GM21717 (cell line): ENCODE data around the gene ING4.
"Not testable (repeated sequence)": the region's sequence is repeated elsewhere in the genome, so short reads cannot be mapped to it uniquely, and the experiment has no call there.

Experiments used
- ATAC-seq: cut with Tn5 transposase; IDR thresholded peaks from one replicate; pipeline ENCODE4 v1.9.1; 2021; ENCODE audit warnings: mild to moderate bottlenecking, moderate library complexity; ENCODE audit not compliant: unreplicated experiment

Gene ING4

DNA sequence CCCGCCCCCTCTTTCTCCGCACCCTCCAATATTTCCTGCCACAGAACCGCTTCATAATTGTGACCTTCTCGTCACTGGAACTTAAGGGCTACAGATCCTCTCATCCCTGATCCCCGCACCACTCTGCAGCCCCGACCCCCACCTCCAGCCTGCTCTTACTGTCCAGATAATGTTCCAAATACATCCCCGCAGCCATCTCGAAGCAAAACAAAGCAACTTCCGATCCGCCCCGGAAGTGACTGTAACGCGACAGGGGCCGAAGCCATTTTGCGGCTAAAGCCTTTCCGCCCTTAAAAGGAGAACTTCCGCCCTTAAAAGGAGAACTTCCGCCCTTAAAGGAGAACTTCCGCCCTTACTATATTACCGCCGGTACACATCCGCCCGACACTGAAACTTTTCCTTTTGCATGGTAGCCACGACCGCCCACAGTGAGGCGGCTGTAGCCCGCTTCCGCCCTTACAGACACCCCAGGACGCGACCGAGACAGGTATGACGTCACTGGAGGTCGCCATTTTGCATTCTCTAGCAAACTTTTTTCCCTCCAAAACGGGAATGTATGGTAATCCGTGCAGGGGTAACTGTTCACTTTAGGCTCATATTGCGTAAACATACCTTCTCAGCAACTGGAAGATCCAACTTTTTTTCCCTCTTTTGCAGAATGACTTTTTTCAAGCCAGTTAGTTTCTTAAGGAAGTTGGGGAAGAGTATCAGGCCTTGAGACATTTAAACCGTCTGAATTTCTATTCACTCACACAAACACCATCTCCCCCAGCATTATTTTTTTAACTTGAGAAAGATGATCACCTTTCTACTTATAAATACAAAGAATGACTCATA lies at the start of gene ING4:
Gene ING4, minus strand, starts transcription at position 214 of the 837 bp plus-strand sequence. Its CDS starts 18 bp downstream, at position 196.
- ATAC-seq: peak; percentile 84

DNA sequence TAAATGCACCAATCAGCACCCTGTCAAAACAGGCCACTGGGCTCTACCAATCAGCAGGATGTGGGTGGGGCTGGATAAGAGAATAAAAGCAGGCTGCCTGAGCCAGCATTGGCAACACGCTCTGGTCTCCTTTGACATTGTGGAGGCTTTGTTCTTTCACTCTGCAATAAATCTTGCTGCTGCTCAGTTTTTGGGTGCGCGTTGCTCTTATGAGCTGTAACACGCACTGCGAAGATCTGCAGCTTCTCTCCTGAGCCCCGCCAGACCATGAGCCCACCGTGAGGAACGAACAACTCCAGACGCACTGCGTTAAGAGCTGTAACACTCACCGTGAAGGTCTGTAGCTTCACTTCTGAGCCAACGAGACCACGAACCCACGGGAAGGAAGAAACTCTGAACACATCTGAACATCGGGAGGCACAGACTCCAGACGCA lies 46.1 kb upstream of the ING4 start:
- no peak for ATAC-seq

DNA sequence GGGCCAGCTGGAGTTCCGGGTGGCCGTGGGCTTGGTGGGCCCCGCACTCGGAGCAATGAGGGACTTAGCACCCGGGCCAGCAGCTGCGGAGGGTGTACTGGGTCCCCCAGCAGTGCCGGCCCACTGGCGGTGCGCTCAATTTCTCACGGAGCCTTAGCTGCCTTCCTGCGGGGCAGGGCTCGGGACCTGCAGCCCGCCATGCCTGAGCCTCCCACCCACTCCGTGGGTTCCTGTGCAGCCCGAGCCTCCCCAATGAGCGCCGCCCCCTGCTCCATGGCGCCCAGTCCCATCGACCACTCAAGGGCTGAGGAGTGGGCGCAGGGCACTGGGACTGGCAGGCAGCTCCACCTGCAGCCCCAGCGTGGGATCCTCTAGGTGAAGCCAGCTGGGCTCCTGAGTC lies 45.4 kb upstream of the ING4 start:
- not testable (repeated sequence) for ATAC-seq

DNA sequence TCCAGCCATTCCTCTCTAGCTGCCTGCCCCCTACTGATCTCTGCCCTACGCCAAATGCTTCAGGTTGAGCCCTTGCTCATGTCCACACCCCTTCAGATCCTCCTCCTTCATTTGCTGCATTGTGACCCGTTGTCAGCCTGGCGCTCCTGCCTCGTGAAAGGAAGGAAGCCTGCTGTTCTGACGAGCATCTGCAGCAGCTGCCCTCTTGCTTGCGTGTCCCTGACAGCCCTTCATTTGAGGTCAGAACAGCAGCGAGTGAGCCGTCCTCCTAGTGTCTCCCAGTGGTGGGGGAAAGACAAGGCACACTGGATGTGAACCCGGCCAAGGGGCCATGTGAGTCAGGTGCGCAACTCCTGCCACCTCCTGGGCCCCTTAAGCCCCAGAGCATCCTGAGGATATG lies 40.7 kb upstream of the ING4 start:
- no peak for ATAC-seq

DNA sequence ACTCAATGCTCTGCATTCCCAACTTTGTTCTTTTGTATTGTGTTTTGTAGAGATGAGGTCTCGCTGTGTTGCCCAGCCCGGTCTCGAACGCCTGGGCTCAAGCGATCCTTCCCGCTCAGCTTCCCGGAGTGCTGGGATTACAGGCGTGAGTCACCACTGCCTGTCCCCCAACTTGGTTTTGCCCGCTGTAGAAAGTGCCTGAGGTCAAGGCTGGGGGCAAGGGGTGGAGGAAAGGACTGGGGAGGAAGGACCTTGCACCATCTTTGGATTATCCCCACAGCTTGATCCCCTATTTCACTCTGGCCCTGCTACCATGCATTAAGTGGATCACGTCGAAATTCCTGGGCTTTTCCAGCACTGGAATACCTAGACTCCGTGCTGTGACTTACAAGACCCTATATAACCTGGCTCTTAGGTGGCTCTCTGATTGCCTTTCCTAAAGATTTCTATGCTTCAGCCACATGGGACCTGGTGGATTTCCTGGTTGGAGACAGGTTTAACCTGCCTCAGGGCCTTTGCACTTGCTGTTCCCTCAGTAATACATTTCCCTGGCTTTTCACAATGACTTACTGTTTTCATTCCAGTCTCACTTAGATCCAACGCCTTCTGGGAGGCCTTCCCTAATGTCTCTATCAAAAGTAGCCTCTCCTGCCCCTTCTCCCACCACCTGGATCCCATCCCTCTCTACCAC lies 38.3 kb upstream of the ING4 start:
- no peak for ATAC-seq

DNA sequence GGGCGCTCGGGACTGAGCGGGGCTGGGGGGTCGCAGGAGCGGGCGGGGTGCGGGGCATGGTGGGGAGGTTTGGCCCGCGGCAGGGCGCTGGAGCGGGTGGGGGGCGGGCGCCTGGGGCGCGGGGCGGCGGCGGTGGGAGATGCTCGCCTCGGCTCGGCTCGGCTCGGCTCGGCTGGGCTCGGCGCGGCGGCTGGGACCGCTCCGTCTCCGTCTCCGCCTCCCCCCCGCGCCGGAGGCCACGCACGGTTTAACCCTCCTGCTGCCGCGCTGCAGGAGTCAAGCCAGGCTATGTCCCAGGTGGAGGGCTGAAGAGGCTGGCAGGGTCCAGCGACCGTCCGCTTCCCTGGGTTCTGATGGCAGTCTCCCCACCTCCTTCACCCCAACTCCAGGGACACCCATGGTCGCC lies 37.7 kb upstream of the ING4 start, which contains the start of gene PIANP:
Gene PIANP, minus strand, starts transcription at position 170 of the 406 bp plus-strand sequence. CDS start 2,754 bp downstream, outside the sequence.
- ATAC-seq: no peak

DNA sequence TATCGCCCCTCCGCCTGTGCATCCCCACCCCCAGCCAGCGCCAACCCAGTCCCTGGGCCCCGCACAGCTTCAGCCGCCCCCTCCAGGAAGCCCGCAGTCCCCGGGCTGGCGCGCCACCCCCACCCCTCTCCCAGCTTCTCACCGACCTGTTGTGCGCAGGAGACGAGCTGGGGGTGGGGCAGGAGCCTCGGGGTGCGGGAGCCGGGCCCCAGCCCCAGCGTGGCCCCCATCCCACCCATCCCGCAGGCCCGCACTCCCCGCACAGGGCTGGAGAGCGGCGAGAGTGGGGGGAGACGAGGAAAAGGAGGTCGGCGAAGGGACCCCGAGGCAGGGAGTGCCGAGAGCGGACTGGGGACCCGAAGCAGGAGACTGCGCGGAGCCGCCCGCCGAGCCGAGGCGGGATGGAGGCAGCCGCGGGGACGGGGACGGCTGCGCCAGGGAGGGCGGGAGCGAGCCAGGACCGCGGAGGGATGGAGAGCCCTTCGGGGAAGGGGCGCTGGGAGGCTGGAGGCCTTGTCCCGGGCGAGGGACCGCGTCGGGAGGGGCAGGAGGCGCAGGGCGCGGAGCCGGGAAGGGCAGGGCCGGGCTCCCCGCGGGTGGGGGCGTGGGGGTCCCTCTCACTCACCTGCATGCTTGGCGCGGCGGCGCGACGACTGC lies 37.2 kb upstream of the ING4 start:
- no peak for ATAC-seq

DNA sequence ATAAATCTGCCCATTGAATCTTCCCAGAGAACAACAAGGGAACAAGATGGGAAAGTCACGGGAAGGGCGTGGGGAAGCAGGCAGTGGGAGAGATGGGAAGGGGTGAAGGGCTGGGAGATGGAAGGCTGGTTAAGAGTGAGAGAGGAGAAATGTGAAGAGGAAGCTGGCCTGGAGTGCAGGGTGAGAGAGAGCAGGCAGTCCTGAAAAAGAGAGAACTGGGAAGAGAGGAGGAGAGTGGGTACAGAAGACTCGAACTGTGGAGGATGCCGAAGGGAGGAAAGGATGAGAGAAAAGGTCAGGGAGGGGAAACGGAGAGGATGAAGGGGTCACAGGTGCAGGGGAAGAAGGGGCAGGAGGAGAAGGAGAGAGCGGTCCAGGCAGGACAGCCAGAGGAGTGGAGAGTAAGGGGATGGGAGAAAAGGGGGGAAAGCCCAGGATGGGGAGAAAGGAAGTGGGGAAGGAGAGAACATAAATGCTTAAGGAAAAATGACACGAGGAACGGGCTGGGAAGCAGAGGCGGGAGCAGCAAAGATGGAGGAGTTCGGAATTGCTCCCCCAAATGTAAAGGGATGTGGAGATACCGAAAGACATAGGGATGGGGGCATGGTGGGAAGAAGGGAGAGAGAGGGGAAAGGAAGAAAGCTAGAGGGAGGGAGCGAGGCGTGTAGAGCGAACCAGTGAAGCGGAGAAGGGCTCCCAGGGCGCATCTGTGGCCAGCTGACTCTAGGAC lies 36.5 kb upstream of the ING4 start:
- ATAC-seq: no peak

DNA sequence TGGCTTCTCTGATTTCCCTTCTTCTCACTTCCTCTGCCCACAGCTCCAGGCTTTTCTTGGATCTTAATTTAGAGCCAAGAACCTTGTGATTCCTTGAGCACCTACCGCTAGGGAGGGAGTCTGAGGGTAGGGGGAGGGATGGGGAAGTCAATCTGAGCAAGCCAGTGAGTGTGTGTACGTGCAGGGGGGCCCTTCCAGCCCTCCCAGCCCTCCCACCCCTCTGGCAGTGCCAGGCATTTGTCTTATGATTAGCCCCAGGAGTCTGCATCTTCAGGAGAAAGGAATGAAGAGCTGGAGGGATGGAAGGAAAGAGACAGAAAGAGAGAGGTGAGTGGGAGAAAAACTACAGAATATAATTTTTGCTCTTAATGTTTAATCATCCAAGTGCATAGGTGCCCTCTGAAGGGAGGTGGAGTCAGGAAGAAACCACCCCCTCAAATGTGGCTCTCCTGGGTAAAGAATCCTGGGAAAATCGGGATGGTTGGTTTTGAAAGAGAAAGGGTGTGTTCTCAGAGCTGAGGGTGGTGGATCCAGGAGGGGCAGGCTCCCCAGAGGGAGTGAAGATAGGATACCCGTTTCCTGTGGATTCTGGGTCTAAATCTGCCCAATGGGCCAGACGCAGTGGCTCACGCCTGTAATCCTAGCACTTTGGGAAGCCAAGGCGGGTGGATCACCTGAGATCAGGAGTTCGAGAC lies 35.6 kb upstream of the ING4 start:
- ATAC-seq: no peak

DNA sequence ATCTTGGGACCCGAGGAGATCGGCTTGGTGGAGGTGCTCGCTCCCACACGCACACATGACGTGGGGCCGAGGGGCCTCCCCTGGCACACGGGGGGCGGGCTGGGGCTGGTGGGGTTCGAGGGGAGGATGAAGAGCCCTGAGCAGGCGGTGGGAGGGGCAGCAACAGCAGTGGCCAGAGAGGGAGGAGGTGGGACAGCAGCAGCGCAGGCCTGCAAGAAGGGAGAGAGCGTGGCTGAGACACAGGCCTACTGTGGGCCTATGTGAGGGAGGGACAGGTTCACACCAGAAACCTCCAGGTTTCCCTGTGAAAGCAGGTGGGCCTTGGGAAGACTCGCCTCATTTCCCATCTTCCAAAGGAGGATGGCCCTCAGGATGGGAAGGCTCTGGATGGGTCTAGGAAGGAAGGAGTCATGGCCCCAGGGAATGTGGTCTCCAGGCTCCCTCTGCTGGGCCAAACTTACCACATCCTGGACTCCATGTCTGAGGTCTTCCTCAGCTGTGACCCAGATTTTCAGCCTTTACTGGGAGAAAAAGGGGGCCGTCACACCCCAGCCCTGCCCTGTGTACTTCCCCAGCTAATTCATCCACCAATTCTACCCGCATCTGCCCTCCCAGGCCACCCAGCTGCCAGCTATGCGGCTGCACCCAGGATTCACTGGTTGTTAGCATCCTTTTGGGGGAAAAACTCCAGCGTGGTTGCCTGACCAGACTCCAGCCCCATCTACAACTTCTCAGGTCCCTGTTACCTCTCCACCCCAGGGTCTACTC lies 34.8 kb upstream of the ING4 start:
- ATAC-seq: no peak

DNA sequence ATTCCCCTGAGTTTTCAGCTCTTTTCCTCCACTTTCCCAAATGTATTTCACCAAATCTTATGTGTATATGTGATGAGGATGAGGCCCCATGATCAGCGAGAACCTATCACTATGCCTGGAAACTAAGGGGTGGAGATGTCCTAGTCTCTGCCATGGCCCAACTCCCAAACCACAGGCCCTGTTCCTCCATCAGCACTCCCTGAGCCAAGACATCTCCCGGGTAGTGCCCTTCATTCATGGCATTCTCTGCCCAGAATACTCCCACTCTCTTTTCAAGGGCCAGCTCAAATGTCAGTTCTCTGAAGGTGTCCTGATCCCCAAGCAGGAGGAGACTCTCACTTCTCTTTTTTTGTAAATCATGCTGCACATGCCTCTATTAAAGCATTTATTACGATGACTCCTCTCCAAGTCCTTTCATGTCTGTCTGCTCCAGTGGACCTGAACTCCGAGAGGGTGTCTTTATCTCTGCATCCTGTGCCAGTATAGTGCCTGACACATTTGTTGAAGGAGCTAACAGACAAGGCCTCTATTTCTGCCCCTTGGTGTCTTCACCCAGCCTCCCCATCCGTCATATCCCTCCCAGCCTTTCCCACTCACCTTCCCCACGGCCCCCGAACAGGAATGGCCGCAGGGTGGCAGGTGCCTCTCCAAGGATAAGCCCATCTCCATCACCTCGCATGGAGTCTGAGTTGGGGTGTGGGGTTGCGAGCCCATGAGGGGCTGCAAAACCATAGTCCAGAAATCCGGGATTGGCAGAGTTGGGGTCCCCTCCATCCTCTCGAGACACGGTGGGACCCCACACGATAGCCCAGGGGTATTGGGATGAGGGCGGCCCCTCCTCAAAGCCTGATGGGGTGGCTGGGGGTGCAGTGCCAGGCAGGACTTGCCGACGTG lies 34.0 kb upstream of the ING4 start:
- ATAC-seq: no peak

DNA sequence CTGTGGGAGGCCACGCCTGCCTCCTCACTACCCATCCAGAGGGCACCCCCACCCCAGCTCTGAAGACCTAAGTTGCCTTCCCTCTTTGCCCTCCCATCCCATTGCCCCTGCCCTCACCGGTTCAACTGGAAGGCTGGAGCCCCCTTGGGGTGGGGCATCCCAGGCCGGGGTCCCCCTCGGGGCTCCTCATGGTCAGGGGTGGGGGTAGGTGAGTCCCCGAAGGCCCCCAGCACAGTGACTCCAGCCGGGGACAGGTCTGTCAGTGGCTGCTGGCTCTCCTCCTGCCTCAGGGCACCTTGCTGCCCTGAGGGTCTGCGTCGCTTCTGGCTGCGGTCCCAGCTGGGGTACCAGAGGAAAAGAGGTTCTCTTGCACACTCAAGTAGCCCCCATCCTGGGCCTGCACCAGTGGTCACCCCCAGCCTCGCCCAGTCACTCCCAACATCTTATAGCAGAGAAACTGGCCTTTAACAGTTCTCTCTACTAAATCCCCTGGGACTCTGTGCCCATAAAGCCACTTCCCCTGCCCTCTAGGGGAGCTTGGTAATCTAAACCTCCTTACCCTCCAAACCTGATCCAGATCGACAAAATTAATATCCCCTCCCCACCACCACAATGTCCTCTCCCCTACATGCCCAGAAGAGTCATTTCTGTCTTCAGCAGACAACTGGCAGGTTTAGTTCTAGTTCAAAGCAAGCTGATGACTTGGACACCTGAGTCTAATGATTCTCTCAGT lies 32.6 kb upstream of the ING4 start:
- ATAC-seq: no peak

DNA sequence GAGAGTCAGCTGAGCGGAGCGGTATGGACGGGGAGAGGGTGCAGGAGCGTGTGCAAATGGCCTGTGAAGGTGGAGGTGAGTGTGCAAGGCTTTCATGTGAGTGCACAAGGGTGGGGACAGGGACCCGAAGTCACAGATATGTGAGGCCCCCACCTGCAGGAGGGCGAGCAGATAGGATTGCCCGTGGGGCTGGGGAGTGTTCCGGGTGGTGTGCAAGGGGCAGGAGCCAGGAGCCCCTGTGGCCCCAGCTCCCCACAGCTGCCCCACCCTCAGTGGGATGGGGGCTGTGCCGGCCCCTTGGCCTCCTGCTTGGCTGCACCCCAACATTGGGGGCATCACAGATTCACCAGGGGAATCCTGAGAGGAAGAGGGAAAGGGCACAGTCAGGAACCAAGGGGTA lies 31.8 kb upstream of the ING4 start:
- ATAC-seq: no peak

DNA sequence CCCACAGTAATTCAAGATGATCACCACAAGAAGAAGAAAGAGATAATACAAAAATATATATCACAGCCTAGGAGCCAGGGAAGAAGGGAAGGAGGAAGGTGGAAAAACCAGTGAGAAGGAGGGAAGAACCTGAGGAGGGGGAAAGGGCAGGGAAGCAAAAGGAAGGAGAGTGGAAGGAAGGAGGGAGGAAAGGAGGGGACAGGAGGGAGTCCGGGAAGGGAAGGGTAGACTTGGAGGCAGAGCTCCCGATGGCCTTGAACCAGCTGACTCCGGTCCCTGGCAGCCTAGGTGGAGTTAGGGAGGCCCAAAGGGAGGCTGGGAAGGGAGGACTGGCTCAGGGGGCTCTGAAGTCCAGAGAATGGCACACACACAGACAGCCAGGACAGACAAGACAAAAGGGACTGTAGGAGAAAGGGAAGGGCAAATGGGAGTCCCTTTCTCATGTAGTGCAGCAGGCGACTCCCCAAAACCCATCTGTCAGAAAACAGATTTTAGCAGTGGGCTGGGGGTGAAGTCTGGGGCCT lies 31.0 kb upstream of the ING4 start:
- no peak for ATAC-seq

DNA sequence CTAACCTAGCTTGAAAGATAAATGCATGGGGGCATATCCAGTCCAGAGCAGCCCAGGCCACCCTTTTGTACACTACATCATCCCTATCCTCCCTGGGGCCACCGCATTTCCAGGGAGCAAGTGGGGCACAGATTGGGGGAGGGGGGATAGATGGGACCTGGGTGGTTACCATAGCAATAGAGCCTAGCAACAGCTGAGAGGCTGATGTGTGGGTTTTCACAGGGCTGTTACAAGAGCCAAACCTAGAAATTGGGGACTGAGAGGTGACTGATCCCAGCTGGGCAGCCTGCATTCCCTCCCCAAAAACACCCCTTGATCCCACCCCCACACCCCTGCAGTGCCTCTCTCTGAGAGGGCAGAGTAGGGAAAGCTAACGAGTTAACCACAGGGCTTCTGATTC lies 30.0 kb upstream of the ING4 start:
- ATAC-seq: no peak

DNA sequence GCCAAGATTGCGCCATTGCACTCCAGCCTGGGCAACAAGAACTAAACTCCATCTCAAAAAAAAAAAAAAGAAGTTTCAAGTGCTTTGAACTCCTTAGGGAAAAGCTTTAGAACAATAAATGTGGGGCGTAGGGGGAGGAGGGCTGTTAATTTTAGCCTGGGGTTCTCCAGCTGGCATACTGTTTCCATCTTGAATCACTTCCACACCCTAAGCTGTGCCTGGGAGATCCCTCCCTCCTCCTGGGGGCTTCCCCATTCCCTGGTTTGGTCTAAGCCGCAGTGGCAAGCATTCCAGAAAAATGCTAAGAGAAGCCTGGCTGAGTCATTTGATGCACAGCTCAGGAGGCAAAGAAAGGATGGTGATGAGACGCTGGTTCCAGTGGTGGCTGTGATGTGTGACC lies 28.6 kb upstream of the ING4 start:
- ATAC-seq: no peak

DNA sequence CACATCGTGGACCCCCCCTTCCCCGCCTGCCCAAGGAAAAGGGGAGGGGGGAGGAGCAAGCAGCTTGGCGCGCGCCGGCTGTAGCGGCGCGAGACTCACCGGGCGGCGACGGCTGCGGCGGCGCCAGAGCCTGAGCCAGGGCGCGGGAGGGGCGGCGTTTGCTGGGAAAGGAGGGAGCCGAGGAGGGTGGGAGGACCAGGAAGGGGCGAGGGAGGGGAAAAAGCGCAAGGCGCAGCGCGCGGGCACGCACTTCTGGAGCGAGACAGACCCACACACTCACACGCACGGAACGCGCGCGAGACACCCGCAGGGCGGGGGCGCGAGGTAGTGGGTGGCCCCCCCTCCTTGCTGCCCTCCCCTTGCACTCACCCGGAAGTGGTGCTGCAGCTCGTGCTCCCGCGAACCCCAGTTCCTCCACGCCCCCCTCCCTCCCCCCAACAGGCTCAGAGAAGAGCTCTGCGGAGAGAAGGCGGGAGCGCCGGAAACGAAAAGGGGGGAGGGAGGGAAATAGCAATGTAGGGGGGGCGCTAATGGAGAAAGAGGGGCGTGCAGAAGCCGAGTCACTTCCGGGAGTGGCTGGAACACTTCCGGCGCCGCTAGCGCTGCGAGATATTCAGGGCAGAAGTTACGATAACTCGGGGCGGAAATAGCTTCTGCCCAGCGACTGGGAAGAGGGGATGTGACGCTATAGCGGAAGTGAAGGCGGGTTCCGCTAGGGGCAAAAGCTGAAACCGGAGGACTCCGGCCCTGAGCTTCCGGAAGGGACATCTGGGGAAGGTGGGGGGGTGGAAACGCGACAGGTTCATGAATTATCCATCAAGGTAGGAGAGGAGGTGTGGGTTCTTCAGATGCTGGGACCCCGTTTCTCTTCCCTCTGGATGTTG lies 26.3 kb upstream of the ING4 start, which contains the start of gene ZNF384:
Gene ZNF384, minus strand, starts transcription at position 377 of the 884 bp plus-strand sequence. CDS start 9,855 bp downstream, outside the sequence.
- peak; percentile 70 for ATAC-seq
